Stimulated activated naive B cell treated with anti-CD40 and anti-IgM and Interleukin-4, amounts not matched to agents 10 μg/mL and 1 μg/mL and 100 μg/mL, for 72 hours (primary cell): ENCODE measurements around the gene TMEM30B.
"Not testable (repeated sequence)": the region's sequence is repeated elsewhere in the genome, so short reads cannot be mapped to it uniquely, and the experiment has no call there.

Source experiments
- ATAC-seq, 2 donors: fragments of 150-1000 bp; cut with Tn5 transposase; replicated peaks; 2 replicates each; pipeline ENCODE4 v1.10.0; 2021; ENCODE audit warnings: moderate library complexity in 1 of 2
- DNase-seq: peaks from one replicate; pipeline ENCODE4 v3.0.0; 2021
- H3K27ac Mint-ChIP-seq: one replicate; pipeline ENCODE4 v1.8.0; 2022; ENCODE audit warnings: mild to moderate bottlenecking, mixed read lengths
- H3K27me3 Mint-ChIP-seq, 2 donors: one replicate each; pipeline ENCODE4 v1.8.0; 2022; ENCODE audit warnings: mixed read lengths in 2 of 2
- H3K36me3 Mint-ChIP-seq, 2 donors: one replicate each; pipeline ENCODE4 v1.8.0; 2022; ENCODE audit warnings: mixed read lengths in 2 of 2, mild to moderate bottlenecking in 1 of 2
- H3K4me1 Mint-ChIP-seq, 2 donors: one replicate each; pipeline ENCODE4 v1.8.0; 2022; ENCODE audit warnings: mixed read lengths in 2 of 2, mild to moderate bottlenecking in 1 of 2
- H3K4me3 Mint-ChIP-seq, 2 donors: one replicate each; pipeline ENCODE4 v1.8.0; 2022; ENCODE audit warnings: mild to moderate bottlenecking in 2 of 2, mixed read lengths in 2 of 2, moderate library complexity in 1 of 2
- H3K9me3 Mint-ChIP-seq, 2 donors: one replicate each; pipeline ENCODE4 v1.8.0; 2022; ENCODE audit warnings: mixed read lengths in 2 of 2, mild to moderate bottlenecking in 1 of 2

Gene TMEM30B

DNA sequence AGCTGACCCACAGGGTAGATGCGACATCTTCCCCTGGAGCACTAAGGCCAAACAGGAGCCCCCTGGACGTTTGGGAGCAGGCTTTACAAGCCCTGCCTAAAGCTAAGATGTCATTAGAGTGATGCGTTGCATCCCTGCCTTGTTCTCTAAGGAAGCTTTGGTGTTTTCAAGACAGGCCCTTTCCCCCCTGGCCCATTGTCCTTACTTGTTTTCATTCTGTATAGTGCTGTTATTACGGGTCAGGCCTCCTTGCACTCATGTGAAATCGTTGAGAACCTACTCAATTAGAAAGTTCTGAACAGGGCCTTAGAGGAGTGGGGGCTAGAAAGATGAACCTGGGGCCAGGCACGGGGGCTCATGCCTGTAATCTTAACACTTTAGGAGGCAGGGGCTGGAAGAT lies 38.6 kb upstream of the TMEM30B start:
- Mint-ChIP-seq H3K4me1 (peaks cover 7 to 12% of the 10 kb centered on the region in 2 donors), H3K27me3 (peaks cover 11% of the 10 kb centered on the region in 2 donors), H3K27ac (no peak overlapping the region), H3K36me3 (peaks cover 0 to 3% of the 10 kb centered on the region in 2 donors), H3K4me3 (no peak overlapping the region), H3K9me3 (peaks cover 1% of the 10 kb centered on the region in 2 donors)
- DNase-seq (no peak), ATAC-seq (no peak)

DNA sequence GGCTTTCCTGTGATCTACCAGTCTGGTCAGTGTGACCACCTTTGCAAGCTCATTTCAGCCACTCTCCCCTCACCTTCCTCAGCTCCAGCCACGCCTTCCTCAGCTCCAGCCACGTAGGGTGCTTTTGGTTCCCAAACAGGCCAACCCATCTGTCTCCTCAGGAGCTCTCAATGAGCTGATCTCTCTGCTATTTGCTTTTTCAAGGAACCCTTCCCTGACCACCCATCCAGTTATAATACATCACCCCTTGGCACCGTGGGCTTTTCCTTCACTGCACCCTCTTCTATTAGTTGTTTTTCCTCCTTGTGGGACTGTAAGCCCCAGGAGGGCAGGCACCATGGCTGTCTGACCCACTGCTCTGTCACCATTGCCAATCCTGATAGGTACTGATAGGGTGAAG lies 37.9 kb upstream of the TMEM30B start:
- peaks cover 5 to 7% of the 10 kb centered on the region in 2 donors for H3K9me3 Mint-ChIP-seq
- peaks cover 7 to 12% of the 10 kb centered on the region in 2 donors for H3K4me1 Mint-ChIP-seq
- ATAC-seq, result no peak
- H3K27ac Mint-ChIP-seq, result no peak overlapping the region
- DNase-seq, result no peak
- no peak overlapping the region for H3K4me3 Mint-ChIP-seq
- peaks cover 0 to under 1% of the 10 kb centered on the region in 2 donors for H3K36me3 Mint-ChIP-seq
- H3K27me3 Mint-ChIP-seq, result peaks cover 11% of the 10 kb centered on the region in 2 donors

DNA sequence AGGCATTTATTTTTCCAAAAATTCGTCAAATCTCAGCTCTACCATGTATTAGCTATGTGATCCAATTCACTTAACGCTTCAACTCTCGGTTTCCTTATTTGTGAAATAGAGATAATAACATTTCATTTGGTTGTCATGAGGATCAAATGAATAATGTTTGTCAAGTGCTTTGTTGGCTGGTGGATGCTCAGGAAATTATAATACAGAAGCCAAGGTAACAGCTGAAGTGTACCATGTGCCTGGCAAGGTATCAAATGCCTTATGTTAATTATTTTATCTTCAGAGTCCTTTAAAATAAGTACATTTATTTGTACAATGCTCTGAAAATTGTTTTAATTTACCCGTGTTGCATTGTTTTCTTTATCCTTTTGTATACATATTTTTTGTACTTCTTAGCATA lies 34.2 kb upstream of the TMEM30B start:
- Mint-ChIP-seq H3K27ac (no peak overlapping the region), H3K4me3 (no peak overlapping the region), H3K36me3 (peaks cover 3 to 7% of the 10 kb centered on the region in 2 donors), H3K9me3 (peaks cover 14 to 18% of the 10 kb centered on the region in 2 donors), H3K27me3 (no peaks in the 10 kb centered on the region), H3K4me1 (no peaks in the 10 kb centered on the region)
- ATAC-seq (no peak), DNase-seq (no peak)

DNA sequence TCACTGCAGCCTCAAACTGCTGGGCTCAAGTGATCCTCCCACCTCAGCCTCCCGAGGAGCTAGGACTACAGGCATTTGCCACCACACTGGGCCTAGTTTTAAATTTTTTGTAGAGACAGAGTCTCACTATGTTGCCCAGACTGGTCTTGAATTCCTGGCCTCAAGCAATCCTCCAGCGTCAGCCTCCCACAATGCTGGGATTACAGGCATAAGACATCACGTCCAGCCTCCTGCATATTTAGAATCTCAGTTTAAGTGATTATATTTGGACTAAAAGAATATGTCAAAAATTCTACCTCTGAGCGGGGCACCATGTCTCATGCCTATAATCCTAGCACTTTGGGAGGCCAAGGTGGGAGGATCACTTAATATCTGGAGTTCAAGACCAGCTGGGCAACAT lies 27.6 kb upstream of the TMEM30B start:
- H3K27ac Mint-ChIP-seq, H3K27me3 Mint-ChIP-seq, H3K4me3 Mint-ChIP-seq, ATAC-seq, DNase-seq, H3K4me1 Mint-ChIP-seq: not testable (repeated sequence)
- peaks cover 3 to 15% of the 10 kb centered on the region in 2 donors for H3K36me3 Mint-ChIP-seq
- peaks cover 14 to 25% of the 10 kb centered on the region in 2 donors for H3K9me3 Mint-ChIP-seq

DNA sequence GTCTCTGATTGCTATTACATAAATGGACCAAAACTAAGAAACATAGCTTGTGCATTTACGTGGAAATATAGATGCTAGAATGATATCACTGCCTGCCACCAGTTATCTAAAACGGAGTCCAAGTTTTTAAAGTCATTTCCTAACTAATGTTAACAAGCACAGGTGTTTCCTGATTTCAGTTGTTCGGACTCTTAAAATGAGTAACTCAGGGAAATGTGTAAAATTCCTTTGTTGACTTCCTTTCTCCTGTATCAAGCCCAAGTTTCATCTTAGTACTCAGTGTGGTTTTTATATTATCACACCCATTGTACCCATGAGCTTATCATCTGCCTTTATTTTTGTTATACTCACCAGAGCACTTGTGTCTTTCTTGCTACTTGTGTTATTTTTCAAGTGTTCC lies 27.1 kb upstream of the TMEM30B start:
- no peaks in the 10 kb centered on the region for H3K27me3 Mint-ChIP-seq
- no peaks in the 10 kb centered on the region for H3K4me1 Mint-ChIP-seq
- no peak overlapping the region for H3K27ac Mint-ChIP-seq
- no peak overlapping the region for H3K4me3 Mint-ChIP-seq
- ATAC-seq (no peak), DNase-seq (no peak)
- peaks cover 12 to 21% of the 10 kb centered on the region in 2 donors for H3K9me3 Mint-ChIP-seq
- peaks cover 3 to 15% of the 10 kb centered on the region in 2 donors for H3K36me3 Mint-ChIP-seq

DNA sequence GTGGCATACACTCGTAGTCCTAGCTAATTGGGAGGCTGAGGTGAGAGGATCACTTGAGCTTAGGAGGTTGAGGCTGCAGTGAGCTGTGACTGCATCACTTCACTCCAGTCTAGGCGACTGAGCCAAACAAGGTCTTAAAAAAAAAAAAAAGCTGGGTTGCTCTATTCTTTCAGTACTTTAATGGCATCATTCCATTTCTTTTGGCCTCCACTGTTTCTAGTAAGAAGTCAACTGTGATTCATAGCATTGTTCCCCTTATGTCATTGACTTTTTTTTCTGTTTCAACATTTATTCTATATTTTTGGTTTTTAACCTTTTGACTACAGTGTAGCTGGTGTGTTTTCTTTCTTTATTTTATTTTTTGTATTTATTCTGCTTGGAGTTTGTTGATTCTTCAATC lies 23.6 kb upstream of the TMEM30B start:
- no peak for DNase-seq
- no peaks in the 10 kb centered on the region for H3K4me1 Mint-ChIP-seq
- H3K9me3 Mint-ChIP-seq, result peaks cover 0 to 7% of the 10 kb centered on the region in 2 donors
- H3K36me3 Mint-ChIP-seq, result peaks cover 0 to 2% of the 10 kb centered on the region in 2 donors
- no peak overlapping the region for H3K27ac Mint-ChIP-seq
- ATAC-seq, result no peak
- H3K27me3 Mint-ChIP-seq, result no peaks in the 10 kb centered on the region
- H3K4me3 Mint-ChIP-seq, result no peak overlapping the region

DNA sequence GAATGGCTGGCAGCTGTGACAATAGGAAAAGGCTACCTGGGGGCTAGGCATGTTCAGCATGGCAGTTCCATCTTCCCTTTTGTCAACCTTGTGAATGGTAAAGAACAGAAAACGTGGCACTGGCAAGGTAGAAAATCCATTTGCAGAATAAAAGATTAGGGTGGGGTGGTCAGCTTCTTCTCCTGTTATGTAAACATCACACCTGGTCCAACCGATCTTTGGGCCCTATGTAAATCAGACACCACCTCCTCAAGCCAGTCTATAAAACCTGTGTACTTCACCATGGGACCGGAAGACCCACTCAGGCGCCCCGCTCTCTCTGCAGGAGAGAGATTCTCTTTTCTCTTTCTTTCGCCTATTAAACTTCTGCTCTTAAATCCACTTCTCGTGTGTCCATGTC lies 19.6 kb upstream of the TMEM30B start:
- no peak for DNase-seq
- Mint-ChIP-seq H3K27ac (no peak overlapping the region), H3K27me3 (no peaks in the 10 kb centered on the region), H3K36me3 (no peaks in the 10 kb centered on the region), H3K9me3 (no peaks in the 10 kb centered on the region), H3K4me3 (no peak overlapping the region), H3K4me1 (no peaks in the 10 kb centered on the region)
- ATAC-seq, result no peak

DNA sequence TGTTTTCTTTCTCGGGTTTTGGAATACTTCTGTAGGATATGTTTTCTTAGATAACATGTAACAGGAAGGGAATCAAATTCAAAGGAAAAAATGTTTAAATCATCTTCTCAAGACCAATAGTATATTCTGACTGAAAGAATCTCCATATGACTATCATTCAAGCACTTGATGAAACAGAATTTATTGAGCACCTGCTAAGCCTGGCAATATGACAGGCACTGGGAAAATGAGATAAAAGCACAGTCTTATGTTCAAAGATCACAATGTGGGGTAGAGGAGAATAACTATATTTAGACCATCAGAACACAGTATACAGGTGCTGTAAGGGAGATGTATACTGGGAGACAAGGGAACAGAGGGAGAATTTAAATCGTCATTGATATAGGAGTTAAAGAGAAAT lies 19.1 kb upstream of the TMEM30B start:
- H3K27me3 Mint-ChIP-seq, result no peaks in the 10 kb centered on the region
- H3K4me1 Mint-ChIP-seq, result no peaks in the 10 kb centered on the region

DNA sequence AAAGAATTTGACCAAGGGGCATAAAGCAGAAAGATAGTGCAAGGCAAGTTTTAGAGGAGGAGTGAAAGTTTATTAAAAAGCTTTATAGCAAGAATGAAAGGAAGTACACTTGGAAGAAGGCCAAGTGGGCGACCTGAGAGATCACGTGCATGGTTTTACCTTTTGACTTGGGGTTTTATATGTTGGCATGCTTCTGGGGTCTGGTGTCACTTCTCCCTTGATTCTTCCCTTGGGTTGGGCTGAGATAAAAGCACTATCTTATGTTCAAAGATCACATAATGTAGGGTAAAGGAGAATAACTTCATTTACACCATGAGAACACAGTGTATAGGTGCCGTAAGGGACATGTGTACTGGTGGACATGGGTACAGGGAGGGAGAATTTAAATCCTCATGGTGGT lies 17.7 kb upstream of the TMEM30B start:
- DNase-seq (no peak), ATAC-seq (no peak)
- Mint-ChIP-seq H3K27ac (no peak overlapping the region), H3K36me3 (no peaks in the 10 kb centered on the region), H3K4me1 (no peaks in the 10 kb centered on the region), H3K27me3 (no peaks in the 10 kb centered on the region), H3K9me3 (no peaks in the 10 kb centered on the region), H3K4me3 (no peak overlapping the region)

More for the DNA sequence above, 19.1 kb upstream of the TMEM30B start:
- ATAC-seq (no peak), DNase-seq (no peak)
- Mint-ChIP-seq H3K4me3 (no peak overlapping the region), H3K27ac (no peak overlapping the region), H3K9me3 (no peaks in the 10 kb centered on the region), H3K36me3 (no peaks in the 10 kb centered on the region)

DNA sequence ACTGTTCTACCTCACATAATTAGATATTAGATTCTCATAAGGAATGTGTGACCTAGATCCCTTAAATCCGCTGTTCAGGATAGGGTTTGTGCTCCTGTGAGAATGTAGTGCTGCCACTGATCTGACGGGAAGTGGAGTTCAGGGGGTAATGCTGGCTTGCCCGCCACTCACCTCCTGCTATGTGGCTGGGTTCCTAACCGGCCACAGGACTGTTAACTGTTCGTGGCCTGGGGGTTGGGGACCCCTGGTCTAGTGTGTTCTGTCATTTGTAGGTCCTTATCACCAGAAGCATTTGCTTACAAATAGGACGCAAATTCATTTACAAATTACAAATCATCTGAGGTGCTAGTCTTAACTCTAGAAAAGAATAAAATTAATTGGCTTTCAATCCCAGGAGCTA lies 16.4 kb upstream of the TMEM30B start:
- ATAC-seq (no peak), DNase-seq (no peak)
- no peaks in the 10 kb centered on the region for H3K27me3 Mint-ChIP-seq
- H3K9me3 Mint-ChIP-seq, result no peaks in the 10 kb centered on the region
- H3K27ac Mint-ChIP-seq, result no peak overlapping the region
- no peaks in the 10 kb centered on the region for H3K36me3 Mint-ChIP-seq
- H3K4me3 Mint-ChIP-seq, result no peak overlapping the region
- no peaks in the 10 kb centered on the region for H3K4me1 Mint-ChIP-seq

DNA sequence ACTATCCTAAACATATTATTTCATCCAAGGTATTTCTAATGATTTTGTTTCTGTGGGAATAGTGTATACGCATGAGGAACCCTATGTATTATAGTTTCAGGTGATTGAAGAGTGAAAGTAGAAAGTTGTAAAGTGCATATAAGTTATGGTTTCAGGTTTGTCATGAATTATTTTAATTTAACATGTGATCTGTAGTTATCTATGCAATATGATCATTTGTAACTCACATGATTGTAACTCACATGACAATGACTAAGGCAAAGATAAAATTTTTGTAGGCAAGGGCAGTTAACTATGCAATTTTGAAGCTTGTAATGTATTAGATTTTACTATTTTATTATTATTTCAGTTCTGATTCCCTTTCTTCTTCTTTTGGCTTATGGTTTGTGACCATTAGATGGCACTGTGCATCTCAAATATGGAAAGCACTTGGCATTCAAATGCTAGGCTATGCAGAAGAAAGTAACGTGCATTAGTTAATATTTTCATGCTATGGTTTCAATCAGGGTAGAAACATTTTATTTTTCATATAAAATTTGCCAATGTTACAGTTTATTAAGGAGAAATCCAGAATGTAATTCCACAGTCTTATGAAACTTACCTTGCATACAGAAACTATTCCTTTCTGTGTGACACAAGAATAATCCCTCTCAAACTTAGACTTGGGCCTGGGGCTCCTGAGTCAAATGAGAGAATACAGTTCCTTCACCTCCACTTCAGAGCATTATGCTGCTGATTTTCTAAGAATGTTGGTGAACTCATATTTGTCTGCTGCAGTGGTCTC lies 15.8 kb upstream of the TMEM30B start:
- no peak overlapping the region for H3K4me3 Mint-ChIP-seq
- H3K9me3 Mint-ChIP-seq, result no peaks in the 10 kb centered on the region
- no peak for DNase-seq
- peak in 1 of 2 donors; percentile 44 for ATAC-seq
- no peaks in the 10 kb centered on the region for H3K27me3 Mint-ChIP-seq
- H3K27ac Mint-ChIP-seq, result no peak overlapping the region
- H3K36me3 Mint-ChIP-seq, result no peaks in the 10 kb centered on the region
- H3K4me1 Mint-ChIP-seq, result no peaks in the 10 kb centered on the region

DNA sequence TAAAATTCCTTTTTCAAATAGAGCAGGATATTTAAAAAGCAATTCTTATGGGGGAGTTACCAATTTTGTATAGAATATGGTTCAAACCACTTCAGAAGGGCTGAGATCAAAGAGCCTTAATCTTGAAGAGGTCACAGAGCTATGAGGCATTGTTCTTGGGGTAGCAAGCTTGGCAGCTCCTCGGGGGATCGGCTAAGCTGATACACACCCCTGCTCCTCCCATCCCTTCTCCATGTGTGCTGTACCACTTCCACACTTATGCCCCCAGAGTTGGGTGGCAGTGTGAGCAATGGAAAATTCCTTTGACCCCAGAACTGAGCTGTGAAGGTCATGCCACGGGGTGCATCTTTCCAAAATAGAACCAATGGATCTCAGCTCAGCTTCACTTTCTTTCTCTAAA lies 15.0 kb upstream of the TMEM30B start:
- DNase-seq (no peak), ATAC-seq (no peak)
- H3K4me3 Mint-ChIP-seq, result no peak overlapping the region
- no peaks in the 10 kb centered on the region for H3K27me3 Mint-ChIP-seq
- H3K27ac Mint-ChIP-seq, result no peak overlapping the region
- no peaks in the 10 kb centered on the region for H3K9me3 Mint-ChIP-seq
- no peaks in the 10 kb centered on the region for H3K36me3 Mint-ChIP-seq
- H3K4me1 Mint-ChIP-seq, result no peaks in the 10 kb centered on the region

DNA sequence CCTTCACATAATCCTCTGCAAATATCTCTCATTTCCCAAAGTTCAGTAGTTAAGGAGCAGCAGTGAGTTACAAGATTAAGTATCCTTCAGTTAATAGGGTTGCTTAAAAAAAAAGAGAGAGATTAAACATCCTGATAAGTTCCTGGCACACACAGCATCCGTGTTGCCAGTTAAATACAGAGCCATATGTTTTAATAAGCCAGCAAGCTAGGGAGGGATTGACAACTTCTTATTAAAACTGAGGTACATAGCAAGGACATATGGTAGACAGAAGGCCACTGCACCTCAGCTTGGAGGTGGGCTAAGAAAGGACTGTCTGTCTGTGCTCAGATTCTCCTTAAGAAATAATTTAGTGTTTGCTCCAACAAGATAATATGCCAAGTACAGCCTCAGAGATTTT lies 9.6 kb upstream of the TMEM30B start:
- Mint-ChIP-seq H3K9me3 (no peaks in the 10 kb centered on the region), H3K27ac (no peak overlapping the region), H3K27me3 (peaks cover 0 to 4% of the 10 kb centered on the region in 2 donors), H3K4me1 (no peaks in the 10 kb centered on the region), H3K36me3 (no peaks in the 10 kb centered on the region), H3K4me3 (no peak overlapping the region)
- no peak for DNase-seq
- ATAC-seq, result no peak

DNA sequence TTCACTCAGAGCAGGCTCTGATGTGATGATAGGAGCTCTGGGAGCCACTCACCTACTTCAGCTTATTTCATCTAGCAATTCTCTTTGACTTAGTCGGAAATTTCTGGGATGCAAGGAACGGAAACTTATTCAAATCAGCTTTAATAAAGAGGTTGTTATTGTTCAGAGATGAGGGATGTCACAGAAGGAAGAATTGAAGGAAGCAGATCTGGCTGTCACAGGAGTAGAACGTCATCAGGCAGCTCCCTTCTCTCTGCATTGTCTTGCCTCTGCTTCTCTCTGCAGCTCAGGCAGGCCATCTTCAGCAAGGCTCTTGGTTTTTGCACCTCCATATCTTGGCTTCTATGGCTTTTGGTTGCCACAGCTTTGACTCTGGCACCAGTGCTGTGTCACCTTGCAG lies 7.6 kb upstream of the TMEM30B start:
- no peak for ATAC-seq
- no peaks in the 10 kb centered on the region for H3K9me3 Mint-ChIP-seq
- DNase-seq, result no peak
- H3K36me3 Mint-ChIP-seq, result no peaks in the 10 kb centered on the region
- no peak overlapping the region for H3K27ac Mint-ChIP-seq
- no peaks in the 10 kb centered on the region for H3K4me1 Mint-ChIP-seq
- H3K4me3 Mint-ChIP-seq, result no peak overlapping the region
- peaks cover 9 to 12% of the 10 kb centered on the region in 2 donors for H3K27me3 Mint-ChIP-seq

DNA sequence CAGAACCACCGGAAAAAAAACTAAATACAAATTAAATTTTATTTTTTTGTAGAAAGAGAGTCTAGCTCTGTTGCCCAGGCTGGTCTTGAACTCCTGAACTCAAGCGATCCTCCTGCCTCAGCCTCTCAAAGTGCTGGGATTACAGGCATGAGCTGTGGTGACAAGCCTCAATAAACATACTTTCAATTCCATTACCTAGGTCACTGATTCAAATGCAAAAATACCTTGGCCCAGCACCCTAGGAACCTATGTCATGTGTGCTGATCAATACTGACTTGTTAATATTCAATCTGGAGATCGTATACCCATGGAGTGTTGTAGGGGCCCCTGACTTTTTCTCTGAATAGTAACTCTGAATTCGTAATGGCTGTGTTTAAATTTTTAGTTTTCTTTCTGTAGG lies 7.1 kb upstream of the TMEM30B start:
- Mint-ChIP-seq H3K4me3 (no peak overlapping the region), H3K4me1 (no peaks in the 10 kb centered on the region), H3K27ac (no peak overlapping the region), H3K36me3 (no peaks in the 10 kb centered on the region), H3K27me3 (peaks cover 11 to 16% of the 10 kb centered on the region in 2 donors), H3K9me3 (no peaks in the 10 kb centered on the region)
- DNase-seq, result no peak
- no peak for ATAC-seq
